Eye (tissue), 1 donor: ENCODE measurements around the gene NACAD.

Experiments used
- DNase-seq: peaks from one replicate; pipeline ENCODE4 v3.0.0-alpha.2; 2015

Gene NACAD

GRCh38 chr7:45073031-45073785 lies 15.6 kb downstream of the NACAD start:
- DNase-seq, result peak; percentile 21

- DNase-seq, result no peak
These were observed 16.4 kb downstream of the NACAD start for GRCh38 chr7:45072131-45073030.

- DNase-seq, result no peak
These were observed 17.2 kb downstream of the NACAD start for GRCh38 chr7:45071528-45071927.

- no peak for DNase-seq
These were observed 18.5 kb downstream of the NACAD start for GRCh38 chr7:45070254-45070642.

DNA sequence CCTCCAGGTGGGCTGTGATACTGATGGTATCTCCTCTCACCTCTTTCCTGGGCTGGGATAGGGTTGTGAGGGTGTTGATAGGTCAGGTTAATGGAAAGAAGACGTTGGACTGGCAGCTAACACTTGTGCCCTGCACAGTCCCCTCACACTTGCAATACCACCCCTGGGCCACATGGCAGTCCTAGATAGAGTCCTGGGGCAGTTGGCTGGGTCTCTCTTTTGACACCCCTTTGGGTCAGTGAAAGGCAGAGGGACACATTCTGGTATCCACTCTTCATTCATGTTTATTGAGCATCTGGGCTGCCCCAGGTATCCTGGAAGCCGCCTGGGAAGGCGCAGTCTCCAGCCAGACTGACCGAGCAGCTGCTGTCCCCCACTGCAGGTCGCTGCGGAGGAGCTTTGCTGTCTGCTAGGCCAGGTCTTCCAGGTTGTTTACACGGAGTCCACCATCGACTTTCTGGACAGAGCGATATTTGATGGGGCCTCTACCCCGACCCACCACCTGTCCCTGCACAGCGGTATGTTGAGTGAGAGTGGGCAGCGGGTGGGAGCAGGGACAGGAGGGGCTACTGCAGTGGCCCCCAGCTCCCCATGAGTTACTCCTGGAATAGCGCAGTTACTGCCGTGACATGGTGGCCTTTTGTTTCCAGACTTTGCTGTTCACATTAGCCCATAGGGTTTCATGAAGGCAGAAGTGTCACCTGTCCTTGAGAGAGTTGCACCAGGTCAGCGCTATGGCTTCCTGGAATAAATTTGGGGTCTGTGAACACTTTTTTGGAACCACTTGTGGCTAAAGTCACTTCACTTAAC lies 19.1 kb downstream of the NACAD start:
- DNase-seq, result no peak

- DNase-seq, result no peak
These were observed 20.3 kb downstream of the NACAD start for GRCh38 chr7:45068236-45069023.

GRCh38 chr7:45067582-45067981 lies 21.2 kb downstream of the NACAD start:
- no peak for DNase-seq

DNA sequence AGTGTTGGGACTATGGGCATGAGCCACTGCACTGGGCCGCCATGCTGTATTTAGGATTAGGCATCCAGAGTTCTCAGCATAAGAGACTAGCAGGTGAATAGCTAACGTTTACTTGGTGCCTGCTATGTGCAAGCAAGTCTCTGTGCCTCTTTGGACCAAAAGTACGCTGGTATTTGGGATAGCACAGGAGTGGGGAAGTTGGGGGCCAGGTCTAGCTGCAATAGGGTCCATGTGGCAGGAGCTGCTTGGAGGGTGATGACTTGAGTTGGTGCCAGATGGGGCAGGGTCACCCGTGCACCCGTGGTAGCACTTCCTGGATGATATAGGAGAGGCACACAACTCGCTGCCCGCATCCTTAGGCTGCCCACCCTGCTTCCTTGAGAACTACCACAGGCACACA lies 22.4 kb downstream of the NACAD start:
- DNase-seq, result no peak

DNA sequence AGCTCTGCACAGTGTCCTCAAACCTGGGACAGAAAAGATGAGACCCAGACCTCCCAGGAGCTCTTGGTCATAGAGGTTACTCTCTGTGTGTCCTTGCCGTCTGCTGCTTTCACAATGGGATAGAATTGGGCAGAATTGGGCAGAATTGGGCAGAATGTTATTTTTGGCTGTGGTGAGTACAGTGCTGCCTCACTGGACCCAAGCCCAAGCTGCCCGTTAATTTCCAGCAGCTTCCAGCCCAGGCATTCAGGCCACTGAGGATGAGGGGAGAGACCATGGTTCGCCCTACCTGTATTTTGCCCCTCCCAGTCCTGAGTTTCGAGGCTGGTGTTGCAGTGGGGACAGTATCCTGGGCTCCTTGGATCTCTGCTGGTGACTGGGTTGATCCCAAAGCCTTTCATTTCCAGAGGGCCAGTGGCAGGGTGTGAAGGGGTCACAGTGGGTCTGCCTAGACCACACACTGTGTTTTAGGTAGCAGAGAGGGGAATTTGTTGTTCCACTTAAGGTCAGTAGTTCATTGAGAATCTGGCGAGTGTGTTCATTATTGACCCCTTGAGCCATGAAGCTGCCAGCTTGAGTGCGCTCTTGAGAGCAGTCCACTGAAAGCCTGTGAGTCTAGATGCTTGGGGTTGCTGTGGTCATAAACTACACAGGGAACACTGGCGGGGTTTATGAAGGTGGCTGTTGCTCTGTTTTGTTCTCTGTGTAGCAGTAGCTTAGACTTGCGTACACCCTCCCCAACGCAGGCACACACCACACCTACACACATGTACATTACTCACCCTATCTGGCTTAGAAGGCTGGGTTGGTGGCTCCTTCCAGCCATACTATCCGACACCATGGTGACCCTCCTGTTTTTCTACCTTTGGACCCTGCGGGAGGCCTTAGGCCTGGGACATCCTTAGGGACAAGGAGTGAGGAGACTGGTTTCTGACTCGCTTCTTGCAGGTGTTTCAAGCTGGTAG lies 23.5 kb downstream of the NACAD start:
- DNase-seq, result no peak

GRCh38 chr7:45064047-45064725 lies 24.6 kb downstream of the NACAD start:
- no peak for DNase-seq

DNA sequence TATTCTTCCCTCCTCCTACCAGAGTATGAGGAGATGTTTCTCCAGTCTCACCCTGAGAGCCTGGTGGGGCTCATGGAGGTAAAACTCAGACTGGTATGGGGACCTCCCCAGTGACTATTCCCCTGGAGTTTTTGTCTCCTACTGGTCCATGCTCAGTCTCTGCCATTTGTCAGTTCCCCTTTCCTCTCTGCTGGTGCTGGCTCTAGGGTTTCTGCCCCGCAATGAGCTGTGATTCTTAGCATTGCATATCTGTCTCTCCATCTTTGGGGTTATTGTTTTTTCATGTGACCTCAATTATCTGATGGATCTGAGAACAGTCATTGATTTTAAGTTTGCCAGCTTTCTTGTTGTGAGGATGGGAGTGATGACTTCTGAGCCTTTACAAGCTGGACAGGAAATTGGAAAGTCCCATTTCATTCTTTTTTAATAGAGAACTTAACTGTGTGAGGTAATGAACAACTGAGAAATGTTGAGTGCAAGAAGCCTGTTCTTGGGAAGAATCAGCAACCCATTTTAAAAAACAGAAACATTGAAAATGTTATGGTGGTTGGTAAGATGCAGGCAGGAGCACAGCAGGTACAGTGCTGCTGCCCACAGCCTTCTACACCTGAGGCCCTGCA lies 26.9 kb downstream of the NACAD start:
- DNase-seq, result no peak

DNA sequence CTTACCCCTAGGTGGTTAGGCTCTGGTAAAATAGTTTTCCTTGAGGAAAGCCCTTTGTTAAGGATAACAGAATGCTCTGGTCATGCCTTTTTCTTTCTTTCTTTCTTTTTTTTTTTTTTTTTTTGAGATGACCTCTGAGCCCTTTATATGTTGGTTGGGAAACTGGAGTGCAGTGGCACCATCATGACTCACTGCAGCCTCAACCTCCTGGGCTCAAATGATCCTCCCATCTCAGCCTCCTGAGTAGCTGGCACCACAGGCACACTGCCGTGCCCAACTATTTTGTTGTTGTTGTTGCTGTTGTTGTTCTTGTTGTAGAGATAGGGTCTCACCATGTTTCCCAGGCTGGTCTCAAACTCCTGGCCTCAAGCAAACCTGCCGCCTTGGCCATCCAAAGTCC lies 27.4 kb downstream of the NACAD start:
- DNase-seq, result no peak

- no peak for DNase-seq
These were observed 28.5 kb downstream of the NACAD start for GRCh38 chr7:45060295-45060694.

DNA sequence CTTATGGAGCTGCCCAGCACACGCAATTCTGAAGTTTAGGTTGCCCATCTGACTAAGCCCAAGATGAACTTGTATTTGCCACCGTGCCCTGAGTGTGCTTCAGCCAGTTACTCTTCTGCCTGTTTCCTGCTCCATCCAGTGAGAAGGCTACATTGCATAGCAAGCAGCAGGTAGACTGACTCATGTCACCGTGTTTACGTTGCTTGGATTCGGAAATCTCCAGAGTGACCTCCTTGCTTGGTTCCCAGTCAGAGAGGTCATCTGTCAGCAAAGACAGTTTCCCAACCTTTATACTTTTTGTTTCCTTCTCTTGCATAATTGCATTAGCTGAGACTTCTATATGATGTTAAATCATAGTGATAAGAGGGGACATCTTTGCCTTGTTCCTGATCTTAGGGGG lies 30.9 kb downstream of the NACAD start:
- DNase-seq, result no peak

DNA sequence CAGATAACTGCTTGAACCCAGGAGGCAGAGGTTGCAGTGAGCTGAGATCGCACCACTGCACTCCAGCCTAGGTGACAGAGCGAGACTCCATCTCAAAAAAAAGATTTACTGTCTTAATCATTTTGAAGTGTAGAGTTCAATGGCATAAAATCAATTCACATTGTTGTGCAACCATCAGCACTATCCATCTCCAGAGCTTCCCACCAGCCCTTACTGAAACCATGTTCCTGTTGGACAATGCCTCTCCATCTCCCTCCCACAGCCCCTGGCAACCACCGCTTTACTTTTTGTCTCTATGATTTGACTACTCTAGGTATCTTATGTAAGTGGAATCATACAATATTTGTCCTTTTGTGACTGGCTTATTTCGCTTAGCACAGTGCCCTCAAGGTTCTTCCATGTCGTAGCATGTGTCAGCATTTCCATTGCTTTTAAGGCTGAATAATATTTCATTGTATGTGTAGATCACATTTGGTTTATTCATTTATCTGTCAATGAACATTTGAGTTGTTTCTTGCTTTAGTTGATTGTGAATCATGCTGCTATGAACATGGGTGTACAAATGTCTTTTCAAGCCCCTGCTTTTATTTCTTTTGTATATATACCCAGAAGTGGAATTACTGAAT lies 33.1 kb downstream of the NACAD start:
- DNase-seq, result no peak

DNA sequence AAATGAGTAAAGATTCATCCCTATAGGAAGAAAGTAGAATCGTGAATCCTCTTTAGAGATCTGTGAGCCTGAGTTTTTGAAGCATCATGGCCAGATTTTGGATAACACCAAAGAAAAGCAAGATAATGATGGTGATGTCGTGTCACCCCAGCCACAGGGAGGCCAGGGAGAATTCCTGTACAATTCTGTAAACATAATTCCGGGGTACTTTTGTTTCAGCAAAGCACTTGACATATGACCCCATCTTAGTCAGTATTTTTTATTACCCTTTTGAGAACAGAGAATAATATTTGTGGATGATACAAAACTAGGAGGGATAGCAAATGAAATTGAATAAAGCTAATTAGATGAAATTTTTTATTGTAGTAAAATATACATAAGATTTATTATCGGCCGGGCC lies 33.8 kb downstream of the NACAD start:
- DNase-seq, result no peak

GRCh38 chr7:45054442-45054841 lies 34.3 kb downstream of the NACAD start:
- DNase-seq, result no peak

DNA sequence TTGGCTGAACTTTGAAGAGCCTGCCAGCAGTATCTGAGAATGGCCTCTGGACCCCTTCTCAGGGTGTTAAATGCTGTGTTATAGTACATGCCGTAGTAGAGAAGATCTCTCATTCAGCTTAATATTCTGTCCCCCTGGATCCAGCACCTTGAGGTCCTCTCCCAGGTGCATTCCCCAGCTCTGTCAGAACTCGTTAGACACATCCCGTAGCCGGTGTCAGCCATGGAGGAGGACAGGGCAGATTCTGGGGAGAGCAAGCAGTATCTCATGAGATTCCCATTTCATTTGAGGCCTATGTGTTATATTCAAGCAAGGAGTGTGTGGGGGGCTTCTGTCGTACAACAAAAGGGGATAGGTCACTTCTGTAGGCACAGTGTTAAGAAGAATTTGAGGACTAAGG lies 34.8 kb downstream of the NACAD start:
- no peak for DNase-seq

DNA sequence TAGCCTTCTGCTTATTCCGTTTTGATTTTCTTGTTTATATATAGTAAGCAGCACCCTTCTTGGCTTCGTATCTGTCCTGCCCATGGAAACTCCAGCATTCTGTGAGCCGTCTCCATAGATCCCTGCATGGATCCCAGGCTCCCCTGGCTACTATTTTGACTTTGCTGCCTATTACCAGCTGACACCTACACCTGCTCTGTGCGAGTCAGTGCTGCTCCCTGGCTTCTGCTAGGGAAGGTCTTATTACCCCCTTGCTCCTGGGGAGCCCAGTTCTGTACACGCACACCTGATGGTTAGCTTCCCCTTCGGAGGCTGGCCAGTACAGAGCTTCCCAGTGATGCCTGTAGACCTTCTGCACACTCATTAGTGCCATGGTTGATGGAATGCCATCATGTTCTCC lies 35.4 kb downstream of the NACAD start:
- DNase-seq, result no peak

DNA sequence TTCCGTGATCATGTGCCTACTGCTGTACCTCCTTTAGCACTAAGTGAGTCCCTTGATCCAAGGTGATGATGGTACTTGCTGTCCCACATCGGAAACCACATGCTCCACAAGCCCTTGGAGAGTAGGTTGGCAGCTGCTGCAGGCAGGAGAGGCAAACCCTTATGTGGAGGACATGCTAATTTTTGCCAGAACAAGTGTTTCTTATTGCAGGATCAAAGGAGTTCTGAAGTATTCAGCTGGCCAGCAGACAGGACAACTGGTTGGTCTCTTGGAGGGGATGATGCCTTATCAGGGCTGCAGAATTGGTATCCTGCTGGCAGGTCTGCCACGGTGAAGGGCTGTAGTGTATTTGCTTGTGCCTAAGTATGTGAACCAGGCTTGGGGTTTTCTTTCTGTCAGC lies 36.8 kb downstream of the NACAD start:
- no peak for DNase-seq
